IMR-90 (cell line): ENCODE data around the gene HOXA7.

Experiments
- FOS ChIP-seq: fragments of 150-350 bp; IDR thresholded peaks from 2 replicates; pipeline ENCODE4 v1.6.1; 2016; ENCODE audit warnings: low read depth, low read length
- POLR2A ChIP-seq: IDR thresholded peaks from 2 replicates; pipeline ENCODE4 v1.6.1; 2012; ENCODE audit warnings: mild to moderate bottlenecking, low read depth, low read length
- TF ChIP-seq, protein P1 (sequence below): conservative IDR thresholded peaks from 2 replicates; pipeline ENCODE4 v1.5.1; 2012; ENCODE audit warnings: mild to moderate bottlenecking, low read depth, low read length, improper control_type of control experiment

DNA sequence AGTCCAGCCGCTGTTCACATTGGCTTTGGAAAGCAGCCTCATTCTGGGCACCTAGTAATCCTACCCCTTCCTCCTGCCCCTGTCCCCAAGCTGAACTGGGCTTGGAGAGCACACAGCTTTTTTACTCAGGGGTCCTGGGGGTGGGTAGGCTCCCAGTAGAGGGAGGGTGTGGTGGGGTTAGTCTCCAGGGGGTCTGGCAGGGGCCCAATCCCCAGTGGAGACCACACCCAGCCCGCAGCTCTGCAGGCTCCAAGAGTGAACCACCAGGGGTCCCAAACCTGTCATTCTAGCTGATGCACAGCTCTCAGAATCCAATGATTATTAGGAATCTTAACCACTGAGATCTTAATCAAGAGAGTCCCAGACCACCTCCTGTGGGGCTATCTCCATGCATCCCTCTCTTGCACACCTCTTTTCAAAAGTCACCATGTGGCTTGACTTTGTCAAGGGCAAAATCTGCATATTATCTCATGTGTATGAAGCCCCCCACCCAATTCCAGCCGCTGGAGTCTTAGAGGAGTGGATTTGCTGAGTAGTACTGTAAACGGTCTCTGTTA lies 25.9 kb upstream of the HOXA7 start:
- TF ChIP-seq, protein P1, sequence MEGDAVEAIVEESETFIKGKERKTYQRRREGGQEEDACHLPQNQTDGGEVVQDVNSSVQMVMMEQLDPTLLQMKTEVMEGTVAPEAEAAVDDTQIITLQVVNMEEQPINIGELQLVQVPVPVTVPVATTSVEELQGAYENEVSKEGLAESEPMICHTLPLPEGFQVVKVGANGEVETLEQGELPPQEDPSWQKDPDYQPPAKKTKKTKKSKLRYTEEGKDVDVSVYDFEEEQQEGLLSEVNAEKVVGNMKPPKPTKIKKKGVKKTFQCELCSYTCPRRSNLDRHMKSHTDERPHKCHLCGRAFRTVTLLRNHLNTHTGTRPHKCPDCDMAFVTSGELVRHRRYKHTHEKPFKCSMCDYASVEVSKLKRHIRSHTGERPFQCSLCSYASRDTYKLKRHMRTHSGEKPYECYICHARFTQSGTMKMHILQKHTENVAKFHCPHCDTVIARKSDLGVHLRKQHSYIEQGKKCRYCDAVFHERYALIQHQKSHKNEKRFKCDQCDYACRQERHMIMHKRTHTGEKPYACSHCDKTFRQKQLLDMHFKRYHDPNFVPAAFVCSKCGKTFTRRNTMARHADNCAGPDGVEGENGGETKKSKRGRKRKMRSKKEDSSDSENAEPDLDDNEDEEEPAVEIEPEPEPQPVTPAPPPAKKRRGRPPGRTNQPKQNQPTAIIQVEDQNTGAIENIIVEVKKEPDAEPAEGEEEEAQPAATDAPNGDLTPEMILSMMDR = no peak
- TF ChIP-seq POLR2A (no peak), FOS (no peak)
